MM.1S (cell line): ENCODE results near the gene CCDC71L.

Source experiments
- DNase-seq: peaks from one replicate; pipeline ENCODE4 v3.0.0-alpha.2; 2015
- H2AFZ ChIP-seq: fragments of 300-600 bp; sonication (generic); 2 replicates; pipeline ENCODE4 v1.6.0; 2016; ENCODE audit warnings: antibody characterized with exemption, low read length
- H3F3A ChIP-seq: fragments of 300-600 bp; sonication (generic); 2 replicates; pipeline ENCODE4 v1.6.1; 2016; ENCODE audit warnings: mild to moderate bottlenecking, antibody characterized with exemption, low read length, moderate library complexity, mixed read lengths; ENCODE audit not compliant: insufficient read depth
- H3K27ac ChIP-seq: fragments of 300-600 bp; sonication (generic); 2 replicates; pipeline ENCODE4 v1.5.1; 2016; ENCODE audit warnings: mild to moderate bottlenecking, low read length
- H3K27me3 ChIP-seq: fragments of 300-600 bp; sonication (generic); replicated peaks from 2 replicates; pipeline ENCODE4 v1.6.0; 2016; ENCODE audit warnings: low read length; ENCODE audit not compliant: insufficient read depth
- H3K36me3 ChIP-seq: fragments of 300-600 bp; sonication (generic); replicated peaks from 2 replicates; pipeline ENCODE4 v1.6.1; 2016; ENCODE audit warnings: mild to moderate bottlenecking, low read length, mixed read lengths; ENCODE audit not compliant: insufficient read depth
- H3K4me1 ChIP-seq: fragments of 300-600 bp; sonication (generic); 2 replicates; pipeline ENCODE4 v1.6.1; 2016; ENCODE audit warnings: low read length, mixed read lengths
- H3K4me2 ChIP-seq: fragments of 300-600 bp; sonication (generic); 2 replicates; pipeline ENCODE4 v1.6.0; 2016; ENCODE audit warnings: low read depth, low read length
- H3K4me3 ChIP-seq: fragments of 300-600 bp; sonication (generic); 2 replicates; pipeline ENCODE4 v1.5.1; 2016; ENCODE audit warnings: low read length, mixed read lengths
- H3K79me2 ChIP-seq: fragments of 300-600 bp; sonication (generic); 2 replicates; pipeline ENCODE4 v1.6.1; 2016; ENCODE audit warnings: mixed run types, low read length, mixed read lengths
- H3K9ac ChIP-seq: fragments of 300-600 bp; sonication (generic); 2 replicates; pipeline ENCODE4 v1.6.1; 2016; ENCODE audit warnings: low read length, mixed read lengths
- H3K9me2 ChIP-seq: fragments of 300-600 bp; sonication (generic); replicated peaks from 2 replicates; pipeline ENCODE4 v1.6.1; 2016; ENCODE audit warnings: mild to moderate bottlenecking, low read length, mixed read lengths; ENCODE audit not compliant: insufficient read depth
- H3K9me3 ChIP-seq: fragments of 300-600 bp; sonication (generic); replicated peaks from 2 replicates; pipeline ENCODE4 v1.6.1; 2016; ENCODE audit warnings: mild to moderate bottlenecking, low read length, mixed read lengths; ENCODE audit not compliant: insufficient read depth
- H4K20me1 ChIP-seq: fragments of 300-600 bp; sonication (generic); 2 replicates; pipeline ENCODE4 v1.6.1; 2016; ENCODE audit warnings: mild to moderate bottlenecking, low read length, moderate library complexity, mixed read lengths; ENCODE audit not compliant: insufficient read depth
- EZH2 ChIP-seq: fragments of 300-600 bp; sonication (generic); optimal IDR thresholded peaks from 2 replicates; pipeline ENCODE3; 2017; ENCODE audit warnings: low read depth, mild to moderate bottlenecking, antibody characterized with exemption, low read length, mixed read lengths
- EZH2phosphoT487 ChIP-seq: fragments of 300-600 bp; sonication (generic); IDR thresholded peaks from 2 replicates; pipeline ENCODE4 v1.6.1; 2018; ENCODE audit warnings: antibody characterized with exemption, low read length
- TF ChIP-seq, protein P1 (sequence below): fragments of 300-600 bp; sonication (generic); IDR thresholded peaks from 2 replicates; pipeline ENCODE4 v1.5.1; 2016; ENCODE audit warnings: antibody characterized with exemption, low read length, mixed read lengths

Gene CCDC71L

DNA sequence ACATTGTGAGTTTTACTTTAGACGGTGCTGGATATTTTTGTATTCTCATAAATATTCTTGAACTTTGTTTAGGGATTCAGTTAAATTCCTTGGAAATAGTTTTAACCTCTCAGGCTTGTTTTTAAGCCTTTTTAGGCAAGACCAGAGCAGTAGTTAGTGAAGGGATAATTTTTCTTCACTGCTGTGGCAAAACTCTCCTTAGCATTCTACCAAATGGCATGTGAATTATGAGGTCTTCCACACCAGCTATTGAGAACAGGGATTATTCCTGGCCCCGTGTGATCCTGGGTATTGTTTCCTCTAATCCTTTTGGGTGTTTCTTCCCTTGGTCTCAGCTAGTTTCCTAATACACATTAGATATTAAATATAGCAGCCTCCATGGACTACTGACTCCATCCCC is 46.2 kb downstream of the CCDC71L start:
- H3K9me3 ChIP-seq, result no peaks in the 10 kb centered on the region
- no peaks in the 10 kb centered on the region for H3K79me2 ChIP-seq
- H3K4me3 ChIP-seq, result no peak overlapping the region
- no peak overlapping the region for H3K9ac ChIP-seq
- H4K20me1 ChIP-seq, result no peaks in the 10 kb centered on the region
- H3K27me3 ChIP-seq, result no peaks in the 10 kb centered on the region
- no peak overlapping the region for H3K27ac ChIP-seq
- H2AFZ ChIP-seq, result no peak overlapping the region
- no peak for TF ChIP-seq EZH2
- TF ChIP-seq EZH2phosphoT487, result no peak
- TF ChIP-seq, protein P1, sequence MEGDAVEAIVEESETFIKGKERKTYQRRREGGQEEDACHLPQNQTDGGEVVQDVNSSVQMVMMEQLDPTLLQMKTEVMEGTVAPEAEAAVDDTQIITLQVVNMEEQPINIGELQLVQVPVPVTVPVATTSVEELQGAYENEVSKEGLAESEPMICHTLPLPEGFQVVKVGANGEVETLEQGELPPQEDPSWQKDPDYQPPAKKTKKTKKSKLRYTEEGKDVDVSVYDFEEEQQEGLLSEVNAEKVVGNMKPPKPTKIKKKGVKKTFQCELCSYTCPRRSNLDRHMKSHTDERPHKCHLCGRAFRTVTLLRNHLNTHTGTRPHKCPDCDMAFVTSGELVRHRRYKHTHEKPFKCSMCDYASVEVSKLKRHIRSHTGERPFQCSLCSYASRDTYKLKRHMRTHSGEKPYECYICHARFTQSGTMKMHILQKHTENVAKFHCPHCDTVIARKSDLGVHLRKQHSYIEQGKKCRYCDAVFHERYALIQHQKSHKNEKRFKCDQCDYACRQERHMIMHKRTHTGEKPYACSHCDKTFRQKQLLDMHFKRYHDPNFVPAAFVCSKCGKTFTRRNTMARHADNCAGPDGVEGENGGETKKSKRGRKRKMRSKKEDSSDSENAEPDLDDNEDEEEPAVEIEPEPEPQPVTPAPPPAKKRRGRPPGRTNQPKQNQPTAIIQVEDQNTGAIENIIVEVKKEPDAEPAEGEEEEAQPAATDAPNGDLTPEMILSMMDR, result no peak
- H3K36me3 ChIP-seq, result no peaks in the 10 kb centered on the region
- H3K4me1 ChIP-seq, result peaks cover 7% of the 10 kb centered on the region; the same call in 1 of the 2 replicates
- H3K9me2 ChIP-seq, result no peaks in the 10 kb centered on the region
- H3K4me2 ChIP-seq, result no peak overlapping the region
- no peak for DNase-seq
- no peaks in the 10 kb centered on the region for H3F3A ChIP-seq

DNA sequence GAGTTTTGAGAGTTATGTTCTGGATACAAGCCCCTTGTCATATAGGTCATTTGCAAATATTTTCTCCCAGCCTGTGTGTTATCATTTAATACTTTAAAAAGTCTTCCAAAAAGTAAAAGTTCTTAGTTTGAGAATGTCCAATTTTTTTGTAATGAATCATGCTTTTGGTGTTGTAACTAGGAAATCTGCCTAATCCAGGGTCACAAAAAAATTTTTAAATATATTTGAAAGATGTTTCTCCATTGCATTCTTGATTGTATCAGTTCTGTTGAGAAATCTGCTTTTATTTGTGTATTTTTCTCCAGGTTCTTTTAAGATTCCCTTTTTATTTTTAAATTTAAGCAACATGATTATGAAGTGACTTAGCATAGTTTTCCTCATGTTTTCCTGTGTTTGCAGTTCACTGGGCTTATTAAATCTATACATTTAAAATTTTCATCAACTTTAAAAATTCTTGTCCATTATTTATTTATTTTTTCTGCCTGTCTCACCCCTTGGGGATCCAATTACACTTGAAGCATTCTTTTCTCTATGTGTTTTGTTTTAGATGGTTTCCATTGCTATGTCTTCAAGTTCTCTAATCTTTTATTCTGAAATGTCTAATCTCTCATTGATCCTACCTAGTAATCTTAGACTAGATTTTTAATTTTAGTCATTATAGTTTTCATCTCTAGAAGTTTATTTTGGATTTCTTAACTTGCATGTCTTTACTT is 47.0 kb downstream of the CCDC71L start:
- no peaks in the 10 kb centered on the region for H3K36me3 ChIP-seq
- DNase-seq, result no peak
- no peak overlapping the region for H3K27ac ChIP-seq
- no peaks in the 10 kb centered on the region for H3K27me3 ChIP-seq
- no peaks in the 10 kb centered on the region for H3K9me3 ChIP-seq
- no peaks in the 10 kb centered on the region for H3K79me2 ChIP-seq
- H3K4me2 ChIP-seq, result no peak overlapping the region
- H3K4me1 ChIP-seq, result peaks cover 7% of the 10 kb centered on the region; the same call in 1 of the 2 replicates
- TF ChIP-seq EZH2phosphoT487 (no peak), EZH2 (no peak)
- TF ChIP-seq, protein P1, result no peak
- no peak overlapping the region for H2AFZ ChIP-seq
- no peaks in the 10 kb centered on the region for H4K20me1 ChIP-seq
- no peaks in the 10 kb centered on the region for H3K9me2 ChIP-seq
- no peak overlapping the region for H3K9ac ChIP-seq
- no peak overlapping the region for H3K4me3 ChIP-seq
- H3F3A ChIP-seq, result no peaks in the 10 kb centered on the region

DNA sequence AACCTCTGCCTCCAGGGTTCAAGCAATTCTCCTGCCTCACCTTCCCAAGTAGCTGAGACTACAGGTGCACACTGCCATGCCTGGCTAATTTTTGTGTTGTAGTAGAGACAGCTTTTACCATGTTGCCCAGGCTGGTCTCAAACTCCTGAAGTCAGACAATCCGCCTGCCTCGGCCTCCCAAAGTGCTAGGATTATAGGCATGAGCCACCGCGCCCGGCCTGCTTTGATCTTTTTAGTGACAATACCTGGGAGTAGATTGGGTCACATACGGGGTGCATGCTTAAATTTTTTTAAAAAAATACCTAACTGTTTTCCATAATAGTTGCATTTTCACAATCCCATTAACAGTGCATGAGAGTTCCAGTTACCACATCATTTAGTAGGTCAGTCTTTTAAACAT is 47.7 kb downstream of the CCDC71L start:
- H3K9me2 ChIP-seq, result no peaks in the 10 kb centered on the region
- TF ChIP-seq EZH2 (no peak), EZH2phosphoT487 (no peak)
- TF ChIP-seq, protein P1, result no peak
- H3K4me2 ChIP-seq, result no peak overlapping the region
- H4K20me1 ChIP-seq, result no peaks in the 10 kb centered on the region
- no peaks in the 10 kb centered on the region for H3K79me2 ChIP-seq
- no peak overlapping the region for H3K4me3 ChIP-seq
- no peak for DNase-seq
- no peaks in the 10 kb centered on the region for H3F3A ChIP-seq
- H3K36me3 ChIP-seq, result no peaks in the 10 kb centered on the region
- H2AFZ ChIP-seq, result no peak overlapping the region
- H3K9ac ChIP-seq, result no peak overlapping the region
- H3K27me3 ChIP-seq, result no peaks in the 10 kb centered on the region
- H3K27ac ChIP-seq, result no peak overlapping the region
- no peaks in the 10 kb centered on the region for H3K9me3 ChIP-seq
- H3K4me1 ChIP-seq, result peaks cover 7% of the 10 kb centered on the region; the same call in 1 of the 2 replicates
